HEK293T (cell line): ENCODE data around the gene LNP1.

Experiments
- CTCF ChIA-PET: fragments of 350-600 bp; formaldehyde crosslinking; extraction: SDS; loops from one replicate; lab custom pipeline; 2021; ENCODE audit warnings: antibody characterized with exemption, inconsistent platforms; lab: Yijun Ruan, JAX
- POLR2A ChIA-PET: fragments of 350-600 bp; formaldehyde crosslinking; extraction: SDS; loops from one replicate; lab custom pipeline; 2020; ENCODE audit warnings: antibody characterized with exemption, inconsistent platforms; lab: Yijun Ruan, JAX
- DNase-seq: peaks from one replicate; pipeline ENCODE4 v3.0.0; 2012; ENCODE audit warnings: mixed read lengths; ENCODE audit errors: extremely low spot score
- ARNT ChIP-seq: fragments of 450-650 bp; IDR thresholded peaks from 2 replicates; pipeline ENCODE4 v1.6.1; 2017; ENCODE audit warnings: mild to moderate bottlenecking
- BHLHE40 ChIP-seq: fragments of 450-650 bp; IDR thresholded peaks from 2 replicates; pipeline ENCODE4 v1.6.1; 2016; ENCODE audit warnings: mild to moderate bottlenecking, moderate library complexity, borderline replicate concordance
- CTBP1 ChIP-seq: fragments of 450-650 bp; IDR thresholded peaks from 2 replicates; pipeline ENCODE4 v1.6.1; 2016; ENCODE audit warnings: borderline replicate concordance
- ELF4 ChIP-seq: fragments of 450-650 bp; IDR thresholded peaks from 2 replicates; pipeline ENCODE4 v1.6.1; 2017; ENCODE audit warnings: antibody characterized with exemption
- FOXA1 ChIP-seq: fragments of 450-650 bp; IDR thresholded peaks from 2 replicates; pipeline ENCODE4 v1.6.1; 2016; ENCODE audit warnings: mild to moderate bottlenecking
- FOXK2 ChIP-seq: fragments of 450-650 bp; IDR thresholded peaks from 2 replicates; pipeline ENCODE4 v1.6.1; 2016; ENCODE audit warnings: mild to moderate bottlenecking
- FOXM1 ChIP-seq: fragments of 450-650 bp; IDR thresholded peaks from 2 replicates; pipeline ENCODE4 v1.6.1; 2017; ENCODE audit warnings: mild to moderate bottlenecking, borderline replicate concordance
- HDGF ChIP-seq: fragments of 450-650 bp; IDR thresholded peaks from 2 replicates; pipeline ENCODE4 v1.6.1; 2017; ENCODE audit warnings: antibody characterized with exemption, borderline replicate concordance
- L3MBTL2 ChIP-seq: fragments of 450-650 bp; conservative IDR thresholded peaks from 2 replicates; pipeline ENCODE4 v1.6.1; 2016; ENCODE audit warnings: mild to moderate bottlenecking
- LEF1 ChIP-seq: fragments of 450-650 bp; IDR thresholded peaks from 2 replicates; pipeline ENCODE4 v1.6.1; 2017; ENCODE audit warnings: mild to moderate bottlenecking, borderline replicate concordance
- NFRKB ChIP-seq: fragments of 450-650 bp; IDR thresholded peaks from 2 replicates; pipeline ENCODE4 v1.6.1; 2016; ENCODE audit warnings: mild to moderate bottlenecking, moderate library complexity
- PKNOX1 ChIP-seq: fragments of 450-650 bp; IDR thresholded peaks from 2 replicates; pipeline ENCODE4 v1.6.1; 2016
- SP1 ChIP-seq: fragments of 450-650 bp; IDR thresholded peaks from 2 replicates; pipeline ENCODE4 v1.6.1; 2017
- SUZ12 ChIP-seq: fragments of 450-650 bp; IDR thresholded peaks from 2 replicates; pipeline ENCODE4 v1.6.1; 2016; ENCODE audit warnings: mild to moderate bottlenecking
- TARDBP ChIP-seq: fragments of 450-650 bp; IDR thresholded peaks from 2 replicates; pipeline ENCODE4 v1.6.1; 2016
- ZNF384 ChIP-seq: fragments of 450-650 bp; IDR thresholded peaks from 2 replicates; pipeline ENCODE4 v1.6.1; 2016

Gene LNP1

DNA sequence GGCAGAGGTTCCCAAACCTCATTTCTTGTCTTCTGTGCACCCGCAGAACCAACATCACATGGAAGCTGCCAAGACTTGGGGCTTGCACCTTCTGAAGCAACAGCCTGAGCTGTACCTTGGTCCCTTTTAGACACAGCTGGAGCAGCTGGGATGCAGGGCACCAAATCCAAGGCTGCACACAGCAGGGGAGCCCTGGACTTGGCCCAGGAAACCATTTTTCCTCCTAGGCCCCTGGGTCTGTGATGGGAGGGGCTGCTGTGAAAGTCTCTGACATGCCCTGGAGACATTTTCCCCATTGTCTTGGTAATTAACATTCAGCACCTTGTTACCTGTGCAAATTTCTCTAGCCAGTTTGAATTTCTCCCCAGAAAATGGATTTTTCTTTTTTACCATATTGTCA, 57.5 kb downstream of the LNP1 start:
- ChIA-PET POLR2A (no interaction called here), CTCF (no interaction called here)
- TF ChIP-seq FOXA1, result no peak
- no peak for TF ChIP-seq TARDBP
- TF ChIP-seq FOXM1, result no peak
- TF ChIP-seq LEF1, result no peak
- no peak for TF ChIP-seq BHLHE40
- TF ChIP-seq NFRKB, result no peak
- no peak for TF ChIP-seq L3MBTL2
- no peak for TF ChIP-seq HDGF
- TF ChIP-seq PKNOX1, result no peak
- TF ChIP-seq ELF4, result no peak
- no peak for DNase-seq

DNA sequence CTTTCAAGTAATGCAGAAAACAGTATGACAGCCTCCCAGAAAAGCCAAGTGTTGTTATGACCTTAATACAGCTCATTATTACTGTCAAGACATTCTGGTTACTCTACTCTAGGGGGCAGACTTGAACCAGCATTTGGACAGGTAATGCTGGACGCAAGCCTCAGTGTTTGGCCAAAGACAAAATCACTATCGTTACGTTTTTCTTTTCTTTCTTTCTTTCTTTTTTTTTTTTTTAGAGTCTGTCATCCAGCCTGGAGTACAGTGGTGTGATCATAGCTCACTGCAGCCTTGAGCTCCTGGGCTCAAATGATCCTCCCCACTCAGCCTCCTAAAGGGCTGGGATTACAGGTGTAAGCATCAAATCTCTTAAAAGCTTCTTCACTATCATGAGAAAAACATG, 61.7 kb downstream of the LNP1 start:
- CTCF ChIA-PET, result interaction anchor here (0.6 to 3.3 kb wide), 17 partner anchors 14 to 733 kb away, joined by 3 to 33 read pairs (median 5); partner anchors contain the start of gene TFG
- peak; percentile 67 for DNase-seq
- TF ChIP-seq ZNF384, result peak; percentile 71
- TF ChIP-seq HDGF, result no peak
- no peak for TF ChIP-seq L3MBTL2
- POLR2A ChIA-PET, result interaction anchor here (0.7 to 1.9 kb wide), 2 partner anchors 61 to 129 kb away, joined by 3 to 5 read pairs; partner anchors contain the start of gene LNP1

- no peak for DNase-seq
- POLR2A ChIA-PET, result no interaction called here
- CTCF ChIA-PET, result interaction anchor here (0.8 to 3.3 kb wide), 7 partner anchors 22 to 246 kb away, joined by 3 to 33 read pairs (median 5); partner anchors contain the start of gene TFG
- TF ChIP-seq HDGF (no peak), ELF4 (no peak), LEF1 (no peak), PKNOX1 (no peak), BHLHE40 (no peak), ZNF384 (no peak), FOXK2 (no peak), FOXM1 (no peak), SP1 (no peak)
These were observed 62.4 kb downstream of the LNP1 start for GRCh38 chr3:100463646-100464155.

DNA sequence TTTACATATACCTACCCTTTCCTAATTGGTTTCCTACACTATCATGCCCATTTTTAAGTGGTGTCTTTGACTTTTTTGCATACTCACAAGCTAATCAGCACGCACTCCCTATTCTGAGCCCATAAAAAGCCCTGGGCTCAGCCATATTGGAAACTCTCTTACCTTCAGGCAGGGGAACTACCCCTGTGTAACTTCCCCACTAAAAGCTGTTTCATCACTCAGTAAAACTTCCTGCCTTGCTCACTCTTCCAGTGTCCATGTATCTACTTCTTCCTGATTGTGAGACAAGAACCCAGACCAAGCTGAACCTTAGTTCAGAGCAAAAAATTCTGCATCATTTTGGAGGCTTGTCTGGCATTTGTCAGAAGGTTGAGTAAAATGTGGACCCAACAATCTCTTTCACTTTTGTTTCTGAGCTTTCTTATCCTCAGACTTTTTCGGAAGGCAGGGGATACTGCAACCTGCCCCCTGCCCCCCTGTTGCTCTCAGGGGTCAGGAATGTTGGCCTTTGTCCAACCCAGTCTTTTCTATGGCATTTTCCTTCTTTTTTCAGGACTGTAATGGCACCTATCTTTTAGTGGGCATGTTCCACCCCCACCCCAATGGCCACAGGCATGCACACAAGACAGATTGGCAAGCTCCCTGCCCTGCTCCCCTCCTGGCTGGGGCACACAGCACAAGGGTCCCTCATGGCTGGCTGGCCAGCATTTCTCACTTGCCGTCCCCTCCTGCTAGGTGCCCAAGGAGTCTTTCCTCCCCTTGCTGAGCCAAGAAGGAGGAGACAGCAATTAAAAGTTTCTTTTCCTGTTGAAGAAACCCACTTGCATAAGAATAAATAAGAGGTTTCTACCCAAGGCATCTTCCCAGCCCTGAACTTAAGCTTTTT, 64.8 kb downstream of the LNP1 start:
- CTCF ChIA-PET, result no interaction called here
- no peak for DNase-seq
- POLR2A ChIA-PET, result no interaction called here
- TF ChIP-seq L3MBTL2, result no peak

DNA sequence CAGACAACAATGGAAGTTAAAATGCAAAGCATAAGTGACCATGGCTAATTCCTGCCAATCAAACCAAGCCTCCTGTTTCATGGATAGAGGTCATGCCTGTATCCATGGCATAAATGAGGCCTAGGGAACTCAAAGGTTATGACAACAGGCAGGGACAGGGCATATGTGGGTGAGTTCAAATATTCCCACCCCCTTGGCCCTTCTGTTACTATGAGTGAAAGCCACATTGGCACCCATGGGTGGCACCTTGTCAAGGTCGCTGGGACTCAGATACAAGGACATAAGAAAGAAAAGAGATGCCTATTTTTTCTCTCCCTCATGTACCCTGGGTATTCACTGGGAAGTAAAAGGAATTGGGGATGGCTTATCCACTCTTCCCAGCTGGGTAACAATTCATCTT, 65.8 kb downstream of the LNP1 start:
- DNase-seq, result no peak
- no peak for TF ChIP-seq ARNT
- no peak for TF ChIP-seq HDGF
- TF ChIP-seq FOXK2, result no peak
- TF ChIP-seq CTBP1, result no peak
- TF ChIP-seq ELF4, result no peak
- TF ChIP-seq BHLHE40, result no peak
- TF ChIP-seq FOXM1, result no peak
- no peak for TF ChIP-seq FOXA1
- TF ChIP-seq NFRKB, result no peak
- no peak for TF ChIP-seq PKNOX1
- no peak for TF ChIP-seq L3MBTL2
- TF ChIP-seq LEF1, result no peak
- no peak for TF ChIP-seq SUZ12
- no peak for TF ChIP-seq TARDBP
- TF ChIP-seq ZNF384, result no peak
- no peak for TF ChIP-seq SP1
- CTCF ChIA-PET, result interaction anchor here (0.6 kb wide), 1 partner anchor 159 kb away, joined by 3 read pairs; no protein-coding TSS in a partner anchor
- POLR2A ChIA-PET, result no interaction called here

DNA sequence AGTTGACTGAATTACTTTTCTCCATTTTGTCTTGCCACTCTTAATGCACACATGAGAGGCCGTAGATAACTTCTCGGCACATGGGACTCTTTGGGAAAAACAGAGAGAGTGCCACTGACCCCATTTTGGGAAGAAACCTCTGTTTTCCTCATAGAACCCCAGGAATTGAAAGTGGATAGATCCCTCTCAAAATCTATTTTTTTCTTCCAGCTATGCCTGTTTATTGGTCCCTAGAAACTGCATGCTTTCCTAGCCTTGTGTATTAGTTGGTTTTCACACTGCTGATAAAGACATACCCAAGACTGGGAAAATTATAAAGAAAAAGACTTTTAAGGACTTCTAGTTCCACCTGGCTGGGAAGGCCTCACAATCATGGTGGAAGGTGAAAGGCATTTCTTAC, 67.3 kb downstream of the LNP1 start:
- POLR2A ChIA-PET, result interaction anchor here (1.5 kb wide), 1 partner anchor 67 kb away, joined by 3 read pairs; the partner anchor contains the start of genes LNP1 and TOMM70
- DNase-seq, result no peak
- TF ChIP-seq SP1, result no peak
- TF ChIP-seq TARDBP, result no peak
- no peak for TF ChIP-seq BHLHE40
- TF ChIP-seq NFRKB, result no peak
- TF ChIP-seq CTBP1, result no peak
- TF ChIP-seq LEF1, result no peak
- TF ChIP-seq FOXA1, result no peak
- TF ChIP-seq FOXK2, result no peak
- TF ChIP-seq FOXM1, result no peak
- CTCF ChIA-PET, result no interaction called here
